H1 (cell line): ENCODE measurements around the gene ZNF177. TPM values are rescaled to one million over a fixed set of nuclear protein-coding genes. Genes with fewer than 3 reads are reported as not detected.

Experiments used
- CTCF ChIA-PET: fragments of 300-600 bp; sonication (Branson Sonifier 250); formaldehyde crosslinking; loops from one replicate; lab custom pipeline; 2021; ENCODE audit not compliant: partially characterized antibody; lab: Charles Lee
- POLR2A ChIA-PET: fragments of 300-600 bp; sonication (Branson Sonifier 250); formaldehyde crosslinking; loops from one replicate; lab custom pipeline; 2021; ENCODE audit warnings: inconsistent platforms; ENCODE audit not compliant: partially characterized antibody; lab: Charles Lee
- DNase-seq, 2 experiments: peaks; one replicate each; pipeline versions ENCODE4 v3.0.0 to v3.0.0-alpha.2; 2010 to 2022; ENCODE audit warnings: low spot score in 2 of 2, low read depth in 1 of 2, mixed read lengths in 1 of 2
- FAIRE-seq: peaks from 2 replicates; lab custom pipeline; 2011; peaks lifted over from hg19 to GRCh38; lab: Jason Lieb, UNC
- H2AFZ ChIP-seq: 2 replicates; pipeline ENCODE4 v1.8.1; 2012; ENCODE audit warnings: low read length, inconsistent platforms
- H2AK5ac ChIP-seq: 2 replicates; pipeline ENCODE4 v1.6.1; 2013; ENCODE audit warnings: low read depth, low read length
- H2BK120ac ChIP-seq: replicated peaks from 2 replicates; pipeline ENCODE3; 2013; ENCODE audit warnings: low read depth, low read length, inconsistent platforms
- H2BK12ac ChIP-seq: 2 replicates; pipeline ENCODE4 v1.6.1; 2013; ENCODE audit warnings: low read depth, low read length
- H2BK15ac ChIP-seq: 2 replicates; pipeline ENCODE4 v1.6.1; 2013; ENCODE audit warnings: low read length
- H2BK20ac ChIP-seq: 2 replicates; pipeline ENCODE4 v1.6.1; 2013; ENCODE audit warnings: low read length
- H2BK5ac ChIP-seq: 2 replicates; pipeline ENCODE4 v1.6.1; 2013; ENCODE audit warnings: low read depth, low read length
- H3K14ac ChIP-seq: 2 replicates; pipeline ENCODE4 v1.6.1; 2013; ENCODE audit warnings: inconsistent platforms; ENCODE audit not compliant: insufficient read length
- H3K18ac ChIP-seq: 2 replicates; pipeline ENCODE4 v1.6.1; 2013; ENCODE audit warnings: low read length; ENCODE audit errors: extremely low read depth
- H3K23ac ChIP-seq: 2 replicates; pipeline ENCODE4 v1.6.1; 2013; ENCODE audit warnings: inconsistent platforms; ENCODE audit not compliant: insufficient read length
- H3K23me2 ChIP-seq: 2 replicates; pipeline ENCODE4 v1.6.1; 2013; ENCODE audit warnings: low read depth, low read length
- H3K27ac ChIP-seq: 2 replicates; pipeline ENCODE4 v1.6.1; 2011; ENCODE audit warnings: low read depth, low read length, inconsistent platforms
- H3K27me3 ChIP-seq, 4 experiments: replicated peaks in 1 of 4; 1 replicate in 1 of 4; 2 replicates in 3 of 4; pipeline versions ENCODE4 v1.6.1 to v1.8.1; 2011 to 2013; ENCODE audit warnings: low read length in 3 of 4, mild to moderate bottlenecking in 3 of 4, inconsistent platforms in 2 of 4, mixed read lengths in 2 of 4, moderate library complexity in 1 of 4; ENCODE audit not compliant: control insufficient read depth in 3 of 4, insufficient read depth in 3 of 4; ENCODE audit errors: extremely low read depth in 1 of 4
- H3K36me3 ChIP-seq, 4 experiments: 2 replicates each; pipeline versions ENCODE4 v1.6.1 to v1.8.1; 2011 to 2013; ENCODE audit warnings: mild to moderate bottlenecking in 4 of 4, low read length in 3 of 4, moderate library complexity in 2 of 4, control low read depth in 1 of 4, inconsistent platforms in 1 of 4; ENCODE audit not compliant: insufficient read depth in 4 of 4, control insufficient read depth in 2 of 4
- H3K4ac ChIP-seq: replicated peaks from 2 replicates; pipeline ENCODE3; 2013; ENCODE audit warnings: low read length, low read depth, mixed read lengths, inconsistent platforms; ENCODE audit not compliant: insufficient read length
- H3K4me1 ChIP-seq, 4 experiments: replicated peaks in 1 of 4; 1 replicate in 1 of 4; 2 replicates in 3 of 4; pipeline versions ENCODE4 v1.6.1 to v1.8.1; 2011 to 2013; ENCODE audit warnings: low read length in 3 of 4, inconsistent platforms in 2 of 4, mixed read lengths in 1 of 4; ENCODE audit not compliant: insufficient read depth in 4 of 4, control insufficient read depth in 3 of 4
- H3K4me2 ChIP-seq, 2 experiments: 2 replicates each; pipeline versions ENCODE4 v1.6.1 to v1.8.1; 2011 to 2013; ENCODE audit warnings: low read depth in 2 of 2, low read length in 2 of 2, control low read depth in 1 of 2, inconsistent platforms in 1 of 2, mild to moderate bottlenecking in 1 of 2; ENCODE audit not compliant: insufficient read depth in 1 of 2
- H3K4me3 ChIP-seq, 4 experiments: fragments of 200-600, 300-600 bp in 1 of 4; sonication (generic), shearing (Covaris generic), sonication (Bioruptor Twin) in 1 of 4; 2 replicates each; pipeline versions ENCODE4 v1.5.1 to v1.8.1; 2011 to 2016; ENCODE audit warnings: low read length in 4 of 4, low read depth in 3 of 4, control low read depth in 2 of 4, inconsistent platforms in 2 of 4, mild to moderate bottlenecking in 2 of 4, mixed read lengths in 1 of 4, moderate library complexity in 1 of 4; ENCODE audit not compliant: insufficient read depth in 2 of 4; ENCODE audit errors: extremely low read depth in 1 of 4
- H3K56ac ChIP-seq: replicated peaks from 2 replicates; pipeline ENCODE3; 2013; ENCODE audit warnings: low read depth, mild to moderate bottlenecking, mixed read lengths, low read length, inconsistent platforms; ENCODE audit not compliant: insufficient read length
- H3K79me1 ChIP-seq: 2 replicates; pipeline ENCODE4 v1.6.1; 2013; ENCODE audit warnings: low read depth, low read length, control low read depth
- H3K79me2 ChIP-seq, 2 experiments: 2 replicates each; pipeline versions ENCODE4 v1.6.1 to v1.8.1; 2012 to 2013; ENCODE audit warnings: low read length in 2 of 2, mild to moderate bottlenecking in 2 of 2, inconsistent platforms in 1 of 2; ENCODE audit not compliant: insufficient read depth in 2 of 2, control insufficient read depth in 1 of 2
- H3K9ac ChIP-seq, 4 experiments: replicated peaks in 1 of 4; 1 replicate in 1 of 4; 2 replicates in 3 of 4; pipeline versions ENCODE4 v1.6.1 to v1.8.1; 2011 to 2013; ENCODE audit warnings: low read depth in 3 of 4, low read length in 3 of 4, control low read depth in 2 of 4, mild to moderate bottlenecking in 2 of 4, moderate library complexity in 2 of 4, inconsistent platforms in 1 of 4; ENCODE audit errors: extremely low read depth in 1 of 4
- H3K9me3 ChIP-seq, 2 experiments: 2 replicates each; pipeline versions ENCODE4 v1.6.1 to v1.8.1; 2012 to 2013; ENCODE audit warnings: mild to moderate bottlenecking in 2 of 2, moderate library complexity in 2 of 2, control low read depth in 1 of 2, inconsistent platforms in 1 of 2, low read depth in 1 of 2, low read length in 1 of 2, mixed read lengths in 1 of 2; ENCODE audit not compliant: insufficient read depth in 2 of 2
- H4K20me1 ChIP-seq, 2 experiments: replicated peaks in 1 of 2; 2 replicates each; pipeline versions ENCODE3 to v1.8.1; 2011 to 2013; ENCODE audit warnings: inconsistent platforms in 2 of 2, low read length in 2 of 2, mild to moderate bottlenecking in 1 of 2; ENCODE audit not compliant: insufficient read depth in 2 of 2, control insufficient read depth in 1 of 2
- H4K5ac ChIP-seq: 2 replicates; pipeline ENCODE4 v1.6.1; 2013; ENCODE audit warnings: low read length, low read depth, mixed read lengths, inconsistent platforms; ENCODE audit not compliant: insufficient read length
- H4K8ac ChIP-seq: 2 replicates; pipeline ENCODE4 v1.8.0; 2013; ENCODE audit warnings: mild to moderate bottlenecking, moderate library complexity, low read length, inconsistent platforms; ENCODE audit not compliant: insufficient read depth; ENCODE audit errors: extremely low read depth
- H4K91ac ChIP-seq: replicated peaks from 2 replicates; pipeline ENCODE3; 2013; ENCODE audit warnings: low read length, mixed read lengths, inconsistent platforms; ENCODE audit not compliant: insufficient read length
- ASH2L ChIP-seq: fragments of 200-600, 300-600 bp; sonication (generic); IDR thresholded peaks from one replicate; pipeline ENCODE4 v1.7.1; 2017; ENCODE audit warnings: low read length
- CBX8 ChIP-seq: fragments of 300-800, 300-1000 bp; sonication (generic); IDR thresholded peaks from 2 replicates; pipeline ENCODE4 v1.7.1; 2016; ENCODE audit warnings: low read depth, low read length, borderline replicate concordance
- CREB1 ChIP-seq: IDR thresholded peaks from 2 replicates; pipeline ENCODE4 v1.6.1; 2012; ENCODE audit warnings: inconsistent platforms
- CTBP2 ChIP-seq: IDR thresholded peaks from 2 replicates; pipeline ENCODE4 v1.7.0; 2011; ENCODE audit warnings: borderline replicate concordance, mild to moderate bottlenecking, moderate library complexity, mixed read lengths, low read length; ENCODE audit not compliant: insufficient read depth, insufficient read length
- GTF2F1 ChIP-seq: IDR thresholded peaks from 2 replicates; pipeline ENCODE4 v1.6.1; 2012; ENCODE audit warnings: low read depth, low read length, improper control_type of control experiment, borderline replicate concordance
- KDM1A ChIP-seq: fragments of 200-600, 300-600 bp; sonication (generic); IDR thresholded peaks from 2 replicates; pipeline ENCODE4 v1.7.1; 2016; ENCODE audit warnings: mild to moderate bottlenecking, low read length, borderline replicate concordance
- KDM5A ChIP-seq: fragments of 200-600 bp; IDR thresholded peaks from 2 replicates; pipeline ENCODE4 v1.7.1; 2012; ENCODE audit warnings: mild to moderate bottlenecking, low read length, inconsistent platforms, mixed read lengths
- NANOG ChIP-seq: IDR thresholded peaks from 2 replicates; pipeline ENCODE4 v1.6.1; 2011; ENCODE audit warnings: low read length, low read depth, mild to moderate bottlenecking, inconsistent platforms; ENCODE audit not compliant: insufficient read depth, poor library complexity, severe bottlenecking
- RBBP5 ChIP-seq: IDR thresholded peaks from 2 replicates; pipeline ENCODE4 v1.7.1; 2012; ENCODE audit warnings: low read depth, mild to moderate bottlenecking, inconsistent platforms, low read length, moderate library complexity, borderline replicate concordance
- RXRA ChIP-seq: IDR thresholded peaks from 2 replicates; pipeline ENCODE4 v1.6.1; 2011; ENCODE audit warnings: low read depth, mild to moderate bottlenecking, low read length, moderate library complexity; ENCODE audit not compliant: insufficient read depth
- TAF7 ChIP-seq: optimal IDR thresholded peaks from 2 replicates; pipeline ENCODE3; 2011; ENCODE audit warnings: low read depth, mild to moderate bottlenecking, inconsistent platforms, low read length, moderate library complexity, borderline replicate concordance
- TCF12 ChIP-seq: IDR thresholded peaks from 2 replicates; pipeline ENCODE4 v1.6.1; 2011; ENCODE audit warnings: low read depth, mild to moderate bottlenecking, low read length
- polyA plus RNA-seq, 7 experiments: library from polyadenylated mRNA; depleted of rRNA in 3 of 7; stranded (reverse) in 5 of 7; unstranded in 2 of 7; fragments of >200 nt in 5 of 7; fragments of 200-250 nt in 2 of 7; gene quantifications; 1 replicate in 5 of 7; 2 replicates in 1 of 7; 4 replicates in 1 of 7; pipeline versions ENCODE4 v1.2.1 to v1.2.3, GENCODE V29; 2011 to 2013; ENCODE audit warnings: missing spikeins in 2 of 7, mixed read lengths in 2 of 7
- total RNA-seq: library from RNA; stranded (reverse); fragmentation: NEBNext Ultra II Directional; extraction: Animal tissue kit (Norgen Biotek cat#: 25700); gene quantifications from 2 replicates; pipeline ENCODE4 v1.2.1, GENCODE V29; 2021
- TF ChIP-seq, protein P1 (sequence below), 3 experiments: IDR thresholded peaks; 1 replicate in 2 of 3; 2 replicates in 1 of 3; pipeline versions ENCODE4 v1.5.1 to v1.6.1; 2011; ENCODE audit warnings: low read length in 3 of 3, mild to moderate bottlenecking in 3 of 3, inconsistent platforms in 2 of 3, low read depth in 1 of 3, moderate library complexity in 1 of 3; ENCODE audit not compliant: insufficient read depth in 1 of 3; ENCODE audit errors: control extremely low read depth in 1 of 3

The ZNF177 gene
- total and polyA plus RNA-seq, 2 of the 8 experiments (the other 6 are each of a cell fraction or from before 2014, with no cell fraction given), result 3.1 to 5.9 TPM

DNA sequence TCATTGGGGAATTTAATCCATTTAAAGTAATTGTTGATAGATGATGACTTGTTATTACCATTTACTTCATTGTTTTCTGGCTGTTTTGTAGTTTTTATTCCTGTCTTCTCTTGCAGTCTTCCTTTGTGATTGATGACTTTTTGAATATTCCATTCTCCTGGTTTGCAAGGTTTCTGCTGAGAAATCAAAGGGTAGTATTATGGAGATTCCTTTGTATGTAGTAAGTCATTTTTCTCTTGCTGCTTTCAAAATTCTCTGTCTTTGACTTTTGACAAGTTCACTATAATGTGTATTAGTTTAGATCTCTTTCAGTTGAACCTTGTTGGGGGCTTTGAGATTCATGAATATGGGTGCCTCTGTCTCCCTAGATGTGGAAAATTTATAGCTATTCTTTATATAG lies 32.8 kb upstream of the ZNF177 start:
- no peak for FAIRE-seq
- TF ChIP-seq KDM5A (no peak), TCF12 (no peak), RXRA (no peak), RBBP5 (no peak), NANOG (no peak), CBX8 (no peak), CREB1 (no peak), TAF7 (no peak), GTF2F1 (no peak), KDM1A (no peak), ASH2L (no peak), CTBP2 (no peak)
- TF ChIP-seq, protein P1, sequence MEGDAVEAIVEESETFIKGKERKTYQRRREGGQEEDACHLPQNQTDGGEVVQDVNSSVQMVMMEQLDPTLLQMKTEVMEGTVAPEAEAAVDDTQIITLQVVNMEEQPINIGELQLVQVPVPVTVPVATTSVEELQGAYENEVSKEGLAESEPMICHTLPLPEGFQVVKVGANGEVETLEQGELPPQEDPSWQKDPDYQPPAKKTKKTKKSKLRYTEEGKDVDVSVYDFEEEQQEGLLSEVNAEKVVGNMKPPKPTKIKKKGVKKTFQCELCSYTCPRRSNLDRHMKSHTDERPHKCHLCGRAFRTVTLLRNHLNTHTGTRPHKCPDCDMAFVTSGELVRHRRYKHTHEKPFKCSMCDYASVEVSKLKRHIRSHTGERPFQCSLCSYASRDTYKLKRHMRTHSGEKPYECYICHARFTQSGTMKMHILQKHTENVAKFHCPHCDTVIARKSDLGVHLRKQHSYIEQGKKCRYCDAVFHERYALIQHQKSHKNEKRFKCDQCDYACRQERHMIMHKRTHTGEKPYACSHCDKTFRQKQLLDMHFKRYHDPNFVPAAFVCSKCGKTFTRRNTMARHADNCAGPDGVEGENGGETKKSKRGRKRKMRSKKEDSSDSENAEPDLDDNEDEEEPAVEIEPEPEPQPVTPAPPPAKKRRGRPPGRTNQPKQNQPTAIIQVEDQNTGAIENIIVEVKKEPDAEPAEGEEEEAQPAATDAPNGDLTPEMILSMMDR (IDR thresholded peaks at IDR 0.05; ENCODE audit: control extremely low read depth in 1 of 3, insufficient read depth in 1 of 3, low read depth in 1 of 3, low read length in 3 of 3), result no peak

More for the DNA sequence above, 32.8 kb upstream of the ZNF177 start:
- peaks cover 48 to 54% of the 10 kb centered on the region in 2 experiments for H3K9me3 ChIP-seq
- POLR2A ChIA-PET, result no interaction called here
- H2BK120ac ChIP-seq, result no peak overlapping the region
- H3K14ac ChIP-seq, result no peak overlapping the region
- H2BK20ac ChIP-seq, result no peak overlapping the region
- H4K5ac ChIP-seq, result no peak overlapping the region
- H3K23me2 ChIP-seq, result no peaks in the 10 kb centered on the region
- H3K9ac ChIP-seq, result no peak overlapping the region
- no peak overlapping the region for H4K91ac ChIP-seq
- no peak overlapping the region for H3K27ac ChIP-seq
- H4K8ac ChIP-seq, result no peak overlapping the region
- H3K18ac ChIP-seq, result no peak overlapping the region
- DNase-seq, result no peak
- peaks cover 0 to 53% (median 25%) of the 10 kb centered on the region in 4 experiments; a peak in 5 of 8 replicates for H3K36me3 ChIP-seq
- no peak overlapping the region for H2AFZ ChIP-seq
- no peaks in the 10 kb centered on the region for H4K20me1 ChIP-seq
- no peak overlapping the region for H3K4me3 ChIP-seq
- H3K4me1 ChIP-seq, result no peaks in the 10 kb centered on the region
- H3K4ac ChIP-seq, result no peak overlapping the region
- H3K56ac ChIP-seq, result no peak overlapping the region
- H3K27me3 ChIP-seq, result no peaks in the 10 kb centered on the region
- peaks cover 2% of the 10 kb centered on the region; the same call in 1 of the 2 replicates for H3K79me1 ChIP-seq
- H3K23ac ChIP-seq, result no peak overlapping the region
- H2BK15ac ChIP-seq, result no peak overlapping the region
- H3K4me2 ChIP-seq, result no peak overlapping the region
- no peak overlapping the region for H2BK5ac ChIP-seq
- CTCF ChIA-PET, result no interaction called here
- peaks cover 7 to 74% of the 10 kb centered on the region in 2 experiments for H3K79me2 ChIP-seq
- H2BK12ac ChIP-seq, result no peak overlapping the region
- no peak overlapping the region for H2AK5ac ChIP-seq
